GM12875 (cell line): Measurements from ENCODE around the gene SEPTIN6.
A peak's percentile ranks its signal among the peaks of the same experiment; 100 is the strongest.

Experiments used
- H3K4me3 ChIP-seq: one replicate; pipeline ENCODE4 v1.5.1; 2011; ENCODE audit warnings: low read depth, low read length, control low read depth
- TF ChIP-seq, protein P1 (sequence below): IDR thresholded peaks from 2 replicates; pipeline ENCODE4 v1.5.1; 2011; ENCODE audit warnings: low read depth, mild to moderate bottlenecking, control low read depth, inconsistent platforms, low read length, moderate library complexity, borderline replicate concordance; ENCODE audit not compliant: insufficient read depth

The SEPTIN6 gene

DNA sequence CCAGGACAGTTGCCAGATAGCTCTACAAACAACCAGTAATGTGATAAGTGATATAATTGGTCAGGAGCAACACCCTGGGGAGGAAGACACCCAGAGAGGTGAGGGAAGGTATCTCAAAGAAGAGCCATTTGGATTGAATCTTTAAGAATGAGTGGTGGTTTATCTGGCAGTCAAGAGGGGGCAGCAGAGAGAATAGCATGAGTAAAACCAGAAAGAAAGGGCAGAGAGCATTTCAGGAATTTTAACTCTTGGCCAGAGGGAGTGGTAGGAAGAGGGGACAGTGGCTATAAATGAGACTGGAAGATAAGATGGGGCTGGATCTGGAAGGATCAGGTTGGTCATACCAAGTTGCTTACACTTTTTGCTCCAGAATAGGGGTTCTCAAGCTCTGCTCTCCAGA is 5.9 kb upstream of the SEPTIN6 start:
- H3K4me3 ChIP-seq, result no peak overlapping the region
- TF ChIP-seq, protein P1, sequence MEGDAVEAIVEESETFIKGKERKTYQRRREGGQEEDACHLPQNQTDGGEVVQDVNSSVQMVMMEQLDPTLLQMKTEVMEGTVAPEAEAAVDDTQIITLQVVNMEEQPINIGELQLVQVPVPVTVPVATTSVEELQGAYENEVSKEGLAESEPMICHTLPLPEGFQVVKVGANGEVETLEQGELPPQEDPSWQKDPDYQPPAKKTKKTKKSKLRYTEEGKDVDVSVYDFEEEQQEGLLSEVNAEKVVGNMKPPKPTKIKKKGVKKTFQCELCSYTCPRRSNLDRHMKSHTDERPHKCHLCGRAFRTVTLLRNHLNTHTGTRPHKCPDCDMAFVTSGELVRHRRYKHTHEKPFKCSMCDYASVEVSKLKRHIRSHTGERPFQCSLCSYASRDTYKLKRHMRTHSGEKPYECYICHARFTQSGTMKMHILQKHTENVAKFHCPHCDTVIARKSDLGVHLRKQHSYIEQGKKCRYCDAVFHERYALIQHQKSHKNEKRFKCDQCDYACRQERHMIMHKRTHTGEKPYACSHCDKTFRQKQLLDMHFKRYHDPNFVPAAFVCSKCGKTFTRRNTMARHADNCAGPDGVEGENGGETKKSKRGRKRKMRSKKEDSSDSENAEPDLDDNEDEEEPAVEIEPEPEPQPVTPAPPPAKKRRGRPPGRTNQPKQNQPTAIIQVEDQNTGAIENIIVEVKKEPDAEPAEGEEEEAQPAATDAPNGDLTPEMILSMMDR, result peak; percentile 69

DNA sequence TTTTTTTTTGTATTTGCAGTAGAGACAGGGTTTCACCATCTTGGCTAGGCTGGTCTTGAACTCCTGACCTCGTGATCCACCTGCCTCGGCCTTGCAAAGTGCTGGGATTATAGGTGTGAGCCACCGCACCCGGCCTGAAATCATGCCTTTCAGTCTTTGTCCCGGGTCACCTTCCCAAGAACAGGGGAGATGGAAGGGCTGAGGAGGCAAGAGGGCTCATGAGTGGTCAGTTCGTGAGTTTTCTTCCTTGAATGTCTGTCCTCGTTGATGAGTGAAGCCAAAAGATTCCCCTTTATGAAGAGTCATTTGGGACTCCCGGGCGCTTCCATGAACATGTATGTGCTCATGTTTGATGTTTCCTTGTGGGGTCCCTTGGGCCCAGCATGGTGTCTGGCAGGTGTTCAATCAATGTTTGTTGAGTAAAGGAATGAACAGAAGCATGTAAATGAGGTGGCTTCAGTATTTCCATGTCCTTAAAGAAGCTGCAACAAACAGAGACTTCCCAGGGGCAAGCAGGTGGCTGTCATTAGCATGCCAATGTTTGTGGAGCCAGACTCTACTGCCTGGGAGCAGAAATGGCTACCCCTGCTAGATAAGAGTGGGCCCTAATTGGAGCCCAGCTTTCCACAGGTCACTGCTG is 3.4 kb upstream of the SEPTIN6 start:
- H3K4me3 ChIP-seq, result no peak overlapping the region
- TF ChIP-seq, protein P1, result no peak

DNA sequence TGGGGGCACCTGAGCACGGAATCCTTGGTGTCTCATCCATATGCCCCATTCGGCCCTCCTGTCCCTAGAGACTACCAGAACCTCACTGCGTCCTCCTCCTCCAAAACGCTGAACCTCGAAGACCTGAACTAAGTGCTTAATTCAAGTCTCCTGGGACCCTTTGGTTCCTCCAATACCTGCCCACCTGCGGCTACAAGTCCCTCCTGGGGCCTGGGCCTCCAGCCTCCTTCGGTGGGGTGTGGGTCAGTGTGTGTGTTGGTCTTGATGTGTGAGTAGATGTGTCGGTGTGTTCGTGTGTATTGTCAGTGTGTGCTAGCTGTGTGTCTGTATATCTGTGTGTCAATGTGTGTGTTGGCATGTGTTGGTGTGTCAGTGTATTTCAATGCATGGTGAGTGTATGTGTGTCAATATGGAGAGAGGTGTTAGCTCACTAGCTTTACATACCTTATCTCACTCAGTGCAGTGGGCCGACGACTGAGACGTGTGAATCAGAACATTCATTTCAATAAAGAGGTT is 2.6 kb upstream of the SEPTIN6 start:
- H3K4me3 ChIP-seq, result peak overlapping the region; percentile 82
- TF ChIP-seq, protein P1, result no peak

DNA sequence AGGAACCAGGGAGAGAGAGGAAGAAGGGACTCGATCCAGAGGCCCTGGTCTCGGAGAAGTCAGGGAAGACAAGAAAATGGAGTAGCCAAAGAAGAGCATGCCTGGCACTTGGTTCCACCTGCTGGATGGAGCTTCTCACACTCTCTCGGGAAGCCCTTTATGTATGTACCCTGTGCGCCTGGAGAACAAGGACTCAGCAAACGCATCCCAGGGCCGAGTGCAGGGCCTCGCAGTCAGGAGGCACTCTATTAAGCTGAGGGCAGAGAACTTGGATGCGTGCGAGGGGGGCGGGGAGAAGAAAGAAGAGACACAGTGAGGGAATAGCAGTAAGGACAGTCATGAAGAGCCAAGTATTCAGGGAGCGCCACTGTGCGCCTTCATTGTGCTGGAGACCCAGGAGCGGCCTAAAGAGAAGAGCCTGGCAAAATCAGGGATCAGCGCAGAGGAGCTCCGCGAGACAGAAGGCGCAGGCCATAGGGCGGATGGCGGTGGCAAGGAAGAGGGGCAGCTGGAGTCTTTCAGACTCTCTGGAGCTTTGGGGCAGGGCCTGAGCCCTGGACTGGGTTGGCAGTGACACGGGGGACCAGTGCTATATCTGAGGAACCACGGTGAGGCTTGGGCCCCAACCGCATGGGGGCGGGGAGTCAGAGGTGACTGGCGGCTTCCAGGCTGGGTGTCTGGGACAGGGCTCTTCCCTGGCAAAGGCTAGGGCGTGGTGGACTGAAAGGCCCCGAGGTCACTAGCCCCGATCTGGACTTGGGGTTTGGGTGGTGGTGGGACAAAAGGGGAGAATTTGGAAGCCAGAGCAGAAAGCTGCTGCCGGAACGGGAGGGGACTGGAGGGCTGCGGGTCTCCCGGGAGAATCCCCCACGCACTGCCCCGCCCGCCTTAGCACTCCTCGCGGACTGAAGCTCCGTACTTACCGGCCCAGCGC is 1.9 kb upstream of the SEPTIN6 start:
- TF ChIP-seq, protein P1, result no peak
- H3K4me3 ChIP-seq, result peak overlapping the region; percentile 82

DNA sequence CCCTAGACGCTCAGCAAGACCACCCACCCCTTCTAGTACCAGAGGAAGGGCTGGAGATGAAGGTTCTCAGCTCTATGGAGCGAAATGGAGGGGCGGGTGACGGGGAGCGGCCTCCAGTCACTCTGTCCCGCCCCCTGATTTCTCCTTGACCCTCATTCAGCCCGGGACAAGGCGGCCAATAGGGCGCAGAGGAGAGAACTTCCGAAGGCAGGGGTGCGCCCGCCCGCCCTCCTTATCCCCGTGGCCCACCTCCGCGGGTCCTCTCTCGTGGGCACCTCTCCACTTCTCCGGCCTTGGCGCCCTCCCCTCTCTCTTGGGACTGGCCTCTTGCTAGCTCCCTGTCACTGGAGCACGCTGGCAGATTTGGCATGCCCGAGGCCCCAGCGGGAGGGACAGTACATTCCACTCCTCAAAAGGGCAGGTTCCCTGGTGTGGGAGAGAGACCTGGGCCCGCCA is 1.1 kb upstream of the SEPTIN6 start:
- H3K4me3 ChIP-seq, result peak overlapping the region; percentile 82
- TF ChIP-seq, protein P1, result no peak

DNA sequence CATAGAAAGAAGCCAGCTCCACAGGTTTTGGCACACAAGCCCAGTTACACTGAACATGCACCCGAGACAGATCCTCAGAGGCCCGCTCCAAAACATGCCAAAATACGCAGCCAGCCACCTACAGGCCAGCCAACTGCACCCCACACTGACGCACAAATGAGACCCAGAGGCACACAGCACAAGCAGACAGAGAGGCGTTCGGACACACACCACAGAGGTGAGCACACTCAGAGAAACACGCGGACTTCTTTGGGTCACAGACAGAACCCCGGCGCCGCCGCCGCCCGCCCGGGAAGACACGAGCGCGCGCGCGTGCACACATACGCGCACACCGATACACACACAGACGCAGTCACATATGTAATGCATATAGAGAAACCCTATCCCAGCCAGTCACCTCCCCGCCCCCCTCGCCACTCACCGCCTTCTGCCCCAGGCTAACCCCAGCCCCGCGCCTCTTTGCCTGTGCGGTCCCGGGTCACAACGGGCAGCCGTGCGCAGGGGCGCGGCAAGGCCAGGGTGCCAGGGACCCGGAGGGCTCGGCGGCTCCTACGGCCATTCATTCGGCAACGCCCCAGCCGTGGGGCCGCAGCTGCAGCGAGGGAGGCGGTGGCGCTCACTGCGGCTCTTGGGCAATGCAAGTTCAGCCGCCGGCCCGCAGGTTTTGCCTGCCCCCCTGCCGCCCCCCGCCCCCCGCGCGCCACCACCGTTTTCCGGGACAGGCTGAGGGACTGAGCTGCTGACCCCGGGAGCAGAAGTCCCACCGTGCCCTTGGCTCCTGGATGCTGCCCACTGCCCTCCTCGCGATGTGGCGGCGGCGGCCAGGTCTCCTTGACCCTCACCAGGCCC is 553 bp downstream of the SEPTIN6 start:
- TF ChIP-seq, protein P1, result peak; percentile 40
- peak overlapping the region; percentile 82 for H3K4me3 ChIP-seq
